ENCODE results near the gene MVK.

Gene MVK

GRCh38 chr12:109638735-109639134, 65.1 kb downstream of the MVK start:
- no peak for DNase-seq

- DNase-seq: no peak
Observed at GRCh38 chr12:109639151-109639872, 65.7 kb downstream of the MVK start.

GRCh38 chr12:109640961-109641360, 67.4 kb downstream of the MVK start:
- no peak for DNase-seq

- DNase-seq: no peak
Observed at GRCh38 chr12:109641422-109641821, 67.8 kb downstream of the MVK start.

GRCh38 chr12:109642506-109643132, 69.0 kb downstream of the MVK start:
- DNase-seq: no peak

GRCh38 chr12:109645194-109645593, 71.6 kb downstream of the MVK start:
- DNase-seq: no peak

GRCh38 chr12:109645708-109646107, 72.1 kb downstream of the MVK start:
- DNase-seq: no peak
